GM23338 (cell line): ENCODE measurements around the gene IQCE. TPM values are rescaled to one million over a fixed set of nuclear protein-coding genes. Genes with fewer than 3 reads are reported as not detected.

Experiments
- ATAC-seq: fragments of 200-7000 bp; cut with Tn5 transposase; 3 replicates; pipeline ENCODE4 v1.9.1; 2020
- DNase-seq: peaks from one replicate; pipeline ENCODE4 v3.0.0-alpha.2; 2015; ENCODE audit warnings: low spot score
- H2AFZ ChIP-seq: fragments of 200-600 bp; sonication (generic); 2 replicates; pipeline ENCODE4 v1.8.0; 2016; ENCODE audit warnings: antibody characterized with exemption, mild to moderate bottlenecking, moderate library complexity
- H3F3A ChIP-seq: fragments of 200-600 bp; sonication (generic); replicated peaks from 2 replicates; pipeline ENCODE4 v1.8.0; 2017; ENCODE audit warnings: antibody characterized with exemption, mixed run types, low read depth
- H3K27ac ChIP-seq: fragments of 200-600 bp; sonication (generic); 2 replicates; pipeline ENCODE4 v1.6.1; 2016; ENCODE audit warnings: low read depth
- H3K27me3 ChIP-seq: fragments of 200-600 bp; sonication (generic); 2 replicates; pipeline ENCODE4 v1.8.0; 2016; ENCODE audit warnings: mild to moderate bottlenecking, mixed run types, moderate library complexity; ENCODE audit not compliant: insufficient read depth
- H3K36me3 ChIP-seq: fragments of 200-600 bp; sonication (generic); 2 replicates; pipeline ENCODE4 v1.8.0; 2016; ENCODE audit warnings: mild to moderate bottlenecking; ENCODE audit not compliant: insufficient read depth
- H3K4me1 ChIP-seq: fragments of 200-600 bp; sonication (generic); 2 replicates; pipeline ENCODE4 v1.8.0; 2016; ENCODE audit warnings: mild to moderate bottlenecking, moderate library complexity; ENCODE audit not compliant: insufficient read depth
- H3K4me2 ChIP-seq: fragments of 200-600 bp; sonication (generic); 2 replicates; pipeline ENCODE4 v1.7.1; 2017; ENCODE audit warnings: mixed run types
- H3K4me3 ChIP-seq: fragments of 200-600 bp; sonication (generic); 2 replicates; pipeline ENCODE4 v1.6.1; 2016; ENCODE audit warnings: mixed run types
- H3K79me2 ChIP-seq: fragments of 200-600 bp; sonication (generic); replicated peaks from 2 replicates; pipeline ENCODE4 v1.8.0; 2017; ENCODE audit warnings: mild to moderate bottlenecking; ENCODE audit not compliant: insufficient read depth
- H3K9me2 ChIP-seq: fragments of 200-600 bp; sonication (generic); 2 replicates; pipeline ENCODE4 v1.8.0; 2017; ENCODE audit not compliant: insufficient read depth
- H4K20me1 ChIP-seq: fragments of 200-600 bp; sonication (generic); replicated peaks from 2 replicates; pipeline ENCODE4 v1.8.0; 2017; ENCODE audit warnings: mild to moderate bottlenecking; ENCODE audit not compliant: insufficient read depth
- H3K27ac Mint-ChIP-seq: 2 replicates; pipeline ENCODE4 v1.8.0; 2020; ENCODE audit warnings: inconsistent platforms, mild to moderate bottlenecking, moderate library complexity, mixed read lengths
- H3K27me3 Mint-ChIP-seq: 3 replicates; pipeline ENCODE4 v1.8.0; 2022; ENCODE audit warnings: low read depth, mild to moderate bottlenecking, moderate library complexity, mixed read lengths, inconsistent platforms; ENCODE audit not compliant: insufficient read depth, poor library complexity
- H3K36me3 Mint-ChIP-seq: 3 replicates; pipeline ENCODE4 v1.8.0; 2021; ENCODE audit warnings: low read depth, mild to moderate bottlenecking, inconsistent platforms, moderate library complexity, mixed read lengths
- H3K4me1 Mint-ChIP-seq: 3 replicates; pipeline ENCODE4 v1.8.0; 2020; ENCODE audit warnings: mild to moderate bottlenecking, inconsistent platforms, mixed read lengths
- H3K4me3 Mint-ChIP-seq: 3 replicates; pipeline ENCODE4 v1.8.0; 2021; ENCODE audit warnings: moderate library complexity, mild to moderate bottlenecking, inconsistent platforms, mixed read lengths
- H3K9me3 Mint-ChIP-seq: 3 replicates; pipeline ENCODE4 v1.8.0; 2020; ENCODE audit warnings: moderate library complexity, mild to moderate bottlenecking, inconsistent platforms, mixed read lengths
- EZH2phosphoT487 ChIP-seq: fragments of 200-600 bp; sonication (generic); IDR thresholded peaks from one replicate; pipeline ENCODE4 v1.8.1; 2018; ENCODE audit warnings: antibody characterized with exemption; ENCODE audit not compliant: unreplicated experiment
- JUNB ChIP-seq: IDR thresholded peaks from one replicate; pipeline ENCODE4 v1.6.1; 2016; ENCODE audit warnings: antibody characterized with exemption; ENCODE audit not compliant: unreplicated experiment
- STAT1 ChIP-seq: IDR thresholded peaks from one replicate; pipeline ENCODE4 v1.6.1; 2016; ENCODE audit warnings: antibody characterized with exemption; ENCODE audit not compliant: unreplicated experiment
- polyA plus RNA-seq: library from polyadenylated mRNA; unstranded; fragments of >200 nt; fragmentation: Nextera tagmentation; extraction: Ambion mirVana; gene quantifications from 2 replicates; pipeline ENCODE4 v1.2.1, GENCODE V29; 2016
- total RNA-seq: library from RNA; depleted of rRNA; stranded (reverse); fragments of >200 nt; shearing (Covaris generic); gene quantifications from 2 replicates; pipeline ENCODE4 v1.2.3, GENCODE V29; 2014
- TF ChIP-seq, protein P1 (sequence below): fragments of 250-450 bp; sonication (Bioruptor Pico); IDR thresholded peaks from 2 replicates; pipeline ENCODE4 v1.5.0; 2020; ENCODE audit warnings: mild to moderate bottlenecking, moderate library complexity
- TF ChIP-seq, protein P2 (sequence below), 2 experiments: fragments of 200-600 bp in 1 of 2; sonication (generic) in 1 of 2; conservative IDR thresholded peaks; 2 replicates each; pipeline versions ENCODE4 v1.5.1 to v1.6.1; 2016 to 2017; ENCODE audit warnings: antibody characterized with exemption in 2 of 2, low read depth in 2 of 2, mild to moderate bottlenecking in 2 of 2, moderate library complexity in 1 of 2

IQCE gene
- total and polyA plus RNA-seq, 2 experiments from 2014 or later: 5.0 to 7.7 TPM

DNA sequence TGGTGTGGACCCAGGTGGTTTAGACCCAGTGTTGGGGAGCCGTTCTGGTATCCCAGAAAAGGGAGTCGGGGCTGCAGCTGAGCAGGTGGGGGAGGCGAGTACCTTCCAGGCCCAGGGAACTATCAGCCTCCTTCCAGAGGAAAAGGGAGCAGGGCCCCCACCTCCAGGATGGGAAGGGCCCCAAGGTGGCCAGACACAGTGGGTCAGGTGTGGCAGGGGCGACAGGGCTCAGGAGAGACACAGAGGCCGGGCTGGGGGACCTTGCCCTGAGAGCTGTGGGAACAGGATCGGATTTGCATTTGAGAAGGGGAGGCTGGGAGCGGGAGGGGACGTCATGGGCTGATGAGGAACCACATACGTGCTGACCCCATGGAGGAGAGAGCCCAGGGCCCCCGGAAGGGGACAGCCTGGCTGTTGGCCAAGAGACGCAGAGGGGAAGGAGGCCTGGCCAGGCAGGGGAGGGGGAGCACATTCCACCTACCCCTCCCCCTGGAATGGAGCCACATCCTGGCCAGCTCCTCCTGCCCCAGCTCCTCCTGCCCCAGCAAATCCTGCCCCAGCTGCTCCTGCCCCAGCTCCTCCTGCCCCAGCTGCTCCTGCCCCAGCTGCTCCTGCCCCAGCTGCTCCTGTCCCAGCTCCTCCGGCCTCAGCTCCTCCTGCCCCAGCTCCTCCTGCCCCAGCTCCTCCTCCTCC, 63.3 kb downstream of the IQCE start (continued):
- TF ChIP-seq, protein P1, sequence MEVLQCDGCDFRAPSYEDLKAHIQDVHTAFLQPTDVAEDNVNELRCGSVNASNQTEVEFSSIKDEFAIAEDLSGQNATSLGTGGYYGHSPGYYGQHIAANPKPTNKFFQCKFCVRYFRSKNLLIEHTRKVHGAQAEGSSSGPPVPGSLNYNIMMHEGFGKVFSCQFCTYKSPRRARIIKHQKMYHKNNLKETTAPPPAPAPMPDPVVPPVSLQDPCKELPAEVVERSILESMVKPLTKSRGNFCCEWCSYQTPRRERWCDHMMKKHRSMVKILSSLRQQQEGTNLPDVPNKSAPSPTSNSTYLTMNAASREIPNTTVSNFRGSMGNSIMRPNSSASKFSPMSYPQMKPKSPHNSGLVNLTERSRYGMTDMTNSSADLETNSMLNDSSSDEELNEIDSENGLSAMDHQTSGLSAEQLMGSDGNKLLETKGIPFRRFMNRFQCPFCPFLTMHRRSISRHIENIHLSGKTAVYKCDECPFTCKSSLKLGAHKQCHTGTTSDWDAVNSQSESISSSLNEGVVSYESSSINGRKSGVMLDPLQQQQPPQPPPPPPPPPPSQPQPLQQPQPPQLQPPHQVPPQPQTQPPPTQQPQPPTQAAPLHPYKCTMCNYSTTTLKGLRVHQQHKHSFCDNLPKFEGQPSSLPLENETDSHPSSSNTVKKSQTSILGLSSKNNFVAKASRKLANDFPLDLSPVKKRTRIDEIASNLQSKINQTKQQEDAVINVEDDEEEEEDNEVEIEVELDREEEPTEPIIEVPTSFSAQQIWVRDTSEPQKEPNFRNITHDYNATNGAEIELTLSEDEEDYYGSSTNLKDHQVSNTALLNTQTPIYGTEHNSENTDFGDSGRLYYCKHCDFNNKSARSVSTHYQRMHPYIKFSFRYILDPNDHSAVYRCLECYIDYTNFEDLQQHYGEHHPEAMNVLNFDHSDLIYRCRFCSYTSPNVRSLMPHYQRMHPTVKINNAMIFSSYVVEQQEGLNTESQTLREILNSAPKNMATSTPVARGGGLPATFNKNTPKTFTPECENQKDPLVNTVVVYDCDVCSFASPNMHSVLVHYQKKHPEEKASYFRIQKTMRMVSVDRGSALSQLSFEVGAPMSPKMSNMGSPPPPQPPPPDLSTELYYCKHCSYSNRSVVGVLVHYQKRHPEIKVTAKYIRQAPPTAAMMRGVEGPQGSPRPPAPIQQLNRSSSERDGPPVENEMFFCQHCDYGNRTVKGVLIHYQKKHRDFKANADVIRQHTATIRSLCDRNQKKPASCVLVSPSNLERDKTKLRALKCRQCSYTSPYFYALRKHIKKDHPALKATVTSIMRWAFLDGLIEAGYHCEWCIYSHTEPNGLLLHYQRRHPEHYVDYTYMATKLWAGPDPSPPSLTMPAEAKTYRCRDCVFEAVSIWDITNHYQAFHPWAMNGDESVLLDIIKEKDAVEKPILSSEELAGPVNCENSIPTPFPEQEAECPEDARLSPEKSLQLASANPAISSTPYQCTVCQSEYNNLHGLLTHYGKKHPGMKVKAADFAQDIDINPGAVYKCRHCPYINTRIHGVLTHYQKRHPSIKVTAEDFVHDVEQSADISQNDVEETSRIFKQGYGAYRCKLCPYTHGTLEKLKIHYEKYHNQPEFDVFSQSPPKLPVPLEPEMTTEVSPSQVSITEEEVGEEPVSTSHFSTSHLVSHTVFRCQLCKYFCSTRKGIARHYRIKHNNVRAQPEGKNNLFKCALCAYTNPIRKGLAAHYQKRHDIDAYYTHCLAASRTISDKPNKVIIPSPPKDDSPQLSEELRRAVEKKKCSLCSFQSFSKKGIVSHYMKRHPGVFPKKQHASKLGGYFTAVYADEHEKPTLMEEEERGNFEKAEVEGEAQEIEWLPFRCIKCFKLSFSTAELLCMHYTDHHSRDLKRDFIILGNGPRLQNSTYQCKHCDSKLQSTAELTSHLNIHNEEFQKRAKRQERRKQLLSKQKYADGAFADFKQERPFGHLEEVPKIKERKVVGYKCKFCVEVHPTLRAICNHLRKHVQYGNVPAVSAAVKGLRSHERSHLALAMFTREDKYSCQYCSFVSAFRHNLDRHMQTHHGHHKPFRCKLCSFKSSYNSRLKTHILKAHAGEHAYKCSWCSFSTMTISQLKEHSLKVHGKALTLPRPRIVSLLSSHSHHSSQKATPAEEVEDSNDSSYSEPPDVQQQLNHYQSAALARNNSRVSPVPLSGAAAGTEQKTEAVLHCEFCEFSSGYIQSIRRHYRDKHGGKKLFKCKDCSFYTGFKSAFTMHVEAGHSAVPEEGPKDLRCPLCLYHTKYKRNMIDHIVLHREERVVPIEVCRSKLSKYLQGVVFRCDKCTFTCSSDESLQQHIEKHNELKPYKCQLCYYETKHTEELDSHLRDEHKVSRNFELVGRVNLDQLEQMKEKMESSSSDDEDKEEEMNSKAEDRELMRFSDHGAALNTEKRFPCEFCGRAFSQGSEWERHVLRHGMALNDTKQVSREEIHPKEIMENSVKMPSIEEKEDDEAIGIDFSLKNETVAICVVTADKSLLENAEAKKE (CRISPR knock-in tag): no peak
- TF ChIP-seq, protein P2, sequence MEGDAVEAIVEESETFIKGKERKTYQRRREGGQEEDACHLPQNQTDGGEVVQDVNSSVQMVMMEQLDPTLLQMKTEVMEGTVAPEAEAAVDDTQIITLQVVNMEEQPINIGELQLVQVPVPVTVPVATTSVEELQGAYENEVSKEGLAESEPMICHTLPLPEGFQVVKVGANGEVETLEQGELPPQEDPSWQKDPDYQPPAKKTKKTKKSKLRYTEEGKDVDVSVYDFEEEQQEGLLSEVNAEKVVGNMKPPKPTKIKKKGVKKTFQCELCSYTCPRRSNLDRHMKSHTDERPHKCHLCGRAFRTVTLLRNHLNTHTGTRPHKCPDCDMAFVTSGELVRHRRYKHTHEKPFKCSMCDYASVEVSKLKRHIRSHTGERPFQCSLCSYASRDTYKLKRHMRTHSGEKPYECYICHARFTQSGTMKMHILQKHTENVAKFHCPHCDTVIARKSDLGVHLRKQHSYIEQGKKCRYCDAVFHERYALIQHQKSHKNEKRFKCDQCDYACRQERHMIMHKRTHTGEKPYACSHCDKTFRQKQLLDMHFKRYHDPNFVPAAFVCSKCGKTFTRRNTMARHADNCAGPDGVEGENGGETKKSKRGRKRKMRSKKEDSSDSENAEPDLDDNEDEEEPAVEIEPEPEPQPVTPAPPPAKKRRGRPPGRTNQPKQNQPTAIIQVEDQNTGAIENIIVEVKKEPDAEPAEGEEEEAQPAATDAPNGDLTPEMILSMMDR (conservative IDR thresholded peaks at IDR 0.05; ENCODE audit: low read depth in 2 of 2): no peak
- TF ChIP-seq JUNB: no peak
- TF ChIP-seq STAT1: no peak

DNA sequence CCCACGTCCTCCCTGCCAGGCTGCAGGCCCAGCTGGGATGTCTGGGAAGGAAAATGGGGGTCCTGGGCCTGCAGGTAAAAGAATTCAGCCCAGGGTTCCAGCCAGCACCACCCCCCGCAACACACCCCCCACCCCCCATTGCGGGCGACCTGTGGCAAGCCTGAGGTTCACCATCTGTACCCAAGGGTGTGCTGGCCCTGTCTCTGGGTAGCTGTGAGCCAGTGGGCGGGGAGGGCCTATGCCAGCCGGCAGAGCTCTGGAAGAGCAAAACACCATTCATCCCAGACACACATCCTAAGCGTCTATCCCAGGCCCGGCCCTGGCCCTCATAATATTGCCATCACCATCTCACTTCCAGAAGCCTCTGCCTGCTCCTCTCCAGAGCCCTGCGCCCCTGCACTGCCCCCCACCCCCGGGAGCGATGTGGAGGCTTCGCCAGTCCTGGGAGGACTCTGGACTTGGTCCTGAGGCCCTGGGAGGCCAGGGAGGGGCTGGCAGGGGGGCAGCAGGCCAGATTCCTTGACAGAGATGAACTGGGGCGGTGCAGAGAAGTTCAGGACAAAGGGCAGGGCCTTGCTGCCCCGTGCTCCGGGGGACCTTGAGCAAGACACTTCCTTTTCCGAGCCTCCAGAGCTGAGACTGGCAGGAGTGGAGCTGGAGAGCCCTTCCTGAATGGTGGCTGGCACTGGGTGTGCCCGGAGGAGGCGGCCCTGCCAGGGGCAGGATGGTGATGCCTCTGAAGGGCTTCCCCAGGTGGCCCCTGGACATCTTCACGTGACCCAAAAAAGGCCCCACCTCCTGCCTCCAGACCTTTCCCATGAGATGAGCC, 64.3 kb downstream of the IQCE start:
- Histone ChIP-seq H3K36me3 (no peaks in the 10 kb centered on the region), H3K4me3 (no peak overlapping the region), H2AFZ (peak overlapping the region; percentile 10; the same call in 1 of the 2 replicates), H3K27me3 (no peaks in the 10 kb centered on the region), H3K9me2 (no peaks in the 10 kb centered on the region), H3K4me1 (peaks cover 11% of the 10 kb centered on the region), H4K20me1 (no peaks in the 10 kb centered on the region), H3K27ac (no peak overlapping the region), H3K4me2 (no peak overlapping the region), H3K79me2 (no peaks in the 10 kb centered on the region), H3F3A (peaks cover 14% of the 10 kb centered on the region; the same call in 1 of the 2 replicates)
- Mint-ChIP-seq H3K4me3 (no peak overlapping the region), H3K27me3 (peaks cover 6% of the 10 kb centered on the region), H3K36me3 (no peaks in the 10 kb centered on the region), H3K27ac (no peak overlapping the region), H3K9me3 (no peaks in the 10 kb centered on the region), H3K4me1 (peaks cover 25% of the 10 kb centered on the region)
- DNase-seq: no peak
- ATAC-seq: no peak
- no peak for TF ChIP-seq EZH2phosphoT487
- TF ChIP-seq, protein P1 (CRISPR knock-in tag): no peak
